OCI-LY1 (cell line): ENCODE data around the gene WDR62.

Experiments
- CTCF ChIP-seq: fragments of 200-600 bp; sonication (generic), shearing (Covaris generic); IDR thresholded peaks from 2 replicates; pipeline ENCODE4 v1.5.1; 2017; ENCODE audit warnings: mild to moderate bottlenecking, antibody characterized with exemption, low read length, moderate library complexity, mixed read lengths
- EZH2 ChIP-seq: fragments of 200-600 bp; sonication (generic), shearing (Covaris generic); IDR thresholded peaks from 2 replicates; pipeline ENCODE4 v1.8.0; 2017; ENCODE audit warnings: borderline replicate concordance, mixed run types, mild to moderate bottlenecking, antibody characterized with exemption, low read length, moderate library complexity, mixed read lengths

GRCh38 chr19:36051637-36052036 lies 3.1 kb upstream of the WDR62 start:
- TF ChIP-seq CTCF (no peak), EZH2 (no peak)
